ENCODE measurements around the gene TXNDC11.
A peak's percentile ranks its signal among the peaks of the same experiment; 100 is the strongest.

TXNDC11 gene

DNA sequence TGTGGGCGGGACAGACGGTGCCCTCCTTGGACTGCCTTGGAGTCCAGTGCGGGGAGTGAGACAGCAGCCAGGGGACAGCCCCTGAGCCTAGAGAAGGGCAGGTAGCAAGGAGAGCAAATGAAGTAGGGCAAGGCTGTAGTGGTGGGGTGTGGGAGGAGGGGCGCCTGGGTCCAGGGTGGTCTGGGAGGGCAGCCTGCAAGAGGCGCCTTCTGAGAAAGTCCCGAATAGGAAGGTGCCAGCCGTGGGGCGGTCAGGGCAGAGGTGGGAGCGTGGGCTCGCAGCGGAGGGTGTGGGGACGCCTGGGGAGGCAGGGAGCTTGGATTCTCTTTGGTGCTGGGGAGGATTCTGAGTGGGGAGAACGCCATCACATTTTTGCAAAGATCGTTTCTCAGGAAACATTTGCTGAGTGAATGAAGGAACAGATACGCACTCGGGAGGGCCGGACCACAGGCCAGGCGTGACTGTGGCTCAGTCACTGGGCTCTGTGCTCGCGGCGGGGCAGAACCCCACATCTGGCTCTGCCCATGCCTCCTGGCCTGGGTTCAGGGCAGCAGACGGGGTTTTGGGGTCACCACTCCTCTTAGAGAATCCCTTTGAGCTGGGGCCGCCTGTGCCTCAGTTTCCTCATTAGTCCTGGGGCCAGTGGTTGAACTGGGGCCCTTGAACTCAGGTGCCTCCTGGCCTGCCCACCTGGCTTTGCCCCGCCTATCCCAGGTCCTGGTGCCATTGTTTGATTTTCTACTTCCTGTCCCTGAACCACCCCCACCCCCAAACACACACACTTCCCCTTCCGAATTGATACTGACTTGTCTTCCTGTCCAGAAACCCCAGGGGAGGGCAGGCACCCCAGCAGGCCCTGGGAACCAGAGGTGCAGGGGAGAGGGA, 70.2 kb downstream of the TXNDC11 start:
- no peak for DNase-seq

DNA sequence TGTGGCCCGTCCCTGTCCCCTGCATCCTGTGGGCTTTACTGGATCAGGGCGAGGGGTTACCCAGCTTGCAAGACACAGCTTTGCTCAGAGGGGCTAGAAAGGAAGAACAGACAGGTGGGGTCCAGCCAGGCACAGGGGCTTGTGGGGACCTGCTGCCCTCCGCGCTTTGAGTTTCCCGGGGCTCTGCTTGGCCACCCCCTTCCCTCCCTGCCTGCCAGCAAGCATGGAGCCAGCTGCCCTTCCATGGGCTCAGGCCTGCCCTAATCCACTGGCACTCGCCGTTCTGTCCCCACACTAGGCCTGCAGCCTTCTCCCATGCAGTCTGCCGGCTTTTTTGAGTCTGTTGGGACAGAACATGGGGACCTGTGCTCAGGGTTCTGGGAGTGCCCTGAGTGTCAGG, 71.0 kb downstream of the TXNDC11 start:
- DNase-seq = no peak

- no peak for DNase-seq
Measured at GRCh38 chr16:11671271-11671670, 71.4 kb downstream of the TXNDC11 start.

- DNase-seq = no peak
Measured at GRCh38 chr16:11670171-11671131, 72.2 kb downstream of the TXNDC11 start.

DNA sequence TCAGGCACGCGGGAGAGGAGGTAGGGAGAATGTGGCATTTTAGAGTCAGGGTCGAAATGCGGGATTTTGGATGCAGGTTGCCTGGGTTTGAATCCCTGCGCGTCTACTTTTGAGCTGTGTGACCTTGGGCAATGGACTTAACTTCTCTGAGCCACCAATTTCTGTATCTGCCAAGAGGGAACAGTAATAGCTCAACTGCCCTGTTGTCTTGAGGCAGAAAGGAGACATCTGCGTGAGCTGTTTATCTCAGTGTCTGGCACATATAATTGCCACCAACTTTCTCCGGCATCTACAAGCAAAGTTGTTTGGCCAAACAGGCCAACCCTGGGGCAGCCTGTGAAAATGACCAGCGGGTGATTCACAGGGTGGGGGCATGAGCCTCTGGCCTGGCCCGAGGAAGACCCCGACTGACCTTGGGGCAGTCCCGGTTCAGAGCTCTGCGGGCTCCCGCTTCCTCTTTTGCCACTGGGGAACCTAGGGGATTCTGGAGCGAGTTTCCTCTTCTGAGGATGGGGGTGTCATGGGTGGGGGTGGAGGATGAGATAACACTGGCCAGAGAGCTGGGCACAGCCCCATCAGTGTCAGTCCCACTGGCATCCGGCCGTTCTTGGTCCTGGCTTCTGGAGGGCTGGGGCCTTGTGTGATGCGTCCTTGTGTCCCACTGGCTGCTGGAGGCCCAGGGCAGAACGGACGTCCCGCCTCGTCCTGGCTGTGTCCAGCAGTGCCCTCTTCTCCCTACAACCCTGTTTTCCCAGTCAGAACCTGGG, 73.1 kb downstream of the TXNDC11 start:
- DNase-seq = no peak

- peak; percentile 72 for DNase-seq
Measured at GRCh38 chr16:11668623-11669379, 73.9 kb downstream of the TXNDC11 start.

- peak; percentile 95 for DNase-seq
Measured at GRCh38 chr16:11667824-11668622, 74.6 kb downstream of the TXNDC11 start, which contains the start of gene SNN. TSS of gene SNN (plus strand) at chr16:11668455. CDS start at chr16:11676060, 7,605 bp downstream.

GRCh38 chr16:11667221-11667823, 75.3 kb downstream of the TXNDC11 start:
- DNase-seq = no peak

GRCh38 chr16:11666103-11667055, 76.3 kb downstream of the TXNDC11 start:
- no peak for DNase-seq

DNA sequence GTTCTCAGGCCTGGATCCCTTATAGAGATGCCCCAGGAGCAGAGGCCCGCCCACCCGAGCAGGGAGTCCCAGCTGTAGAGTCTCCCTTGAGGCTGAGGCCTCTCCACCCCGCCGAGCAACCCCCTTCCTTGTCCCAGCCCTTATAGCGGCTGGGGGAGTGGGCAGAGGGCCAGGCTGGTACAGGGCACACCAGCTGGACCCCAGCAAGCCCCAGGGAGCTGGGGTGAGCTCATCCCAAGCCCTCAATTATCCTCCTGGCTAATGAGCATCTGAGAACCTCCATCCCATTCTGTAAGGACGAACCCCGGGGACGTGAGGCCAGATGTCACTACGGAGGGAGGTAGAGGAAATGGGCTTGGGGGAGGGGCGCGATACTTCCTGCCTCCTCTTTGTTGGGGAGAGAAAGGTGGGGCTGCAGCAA, 77.6 kb downstream of the TXNDC11 start:
- DNase-seq = peak; percentile 75

GRCh38 chr16:11662582-11662981, 80.1 kb downstream of the TXNDC11 start:
- DNase-seq = no peak

DNA sequence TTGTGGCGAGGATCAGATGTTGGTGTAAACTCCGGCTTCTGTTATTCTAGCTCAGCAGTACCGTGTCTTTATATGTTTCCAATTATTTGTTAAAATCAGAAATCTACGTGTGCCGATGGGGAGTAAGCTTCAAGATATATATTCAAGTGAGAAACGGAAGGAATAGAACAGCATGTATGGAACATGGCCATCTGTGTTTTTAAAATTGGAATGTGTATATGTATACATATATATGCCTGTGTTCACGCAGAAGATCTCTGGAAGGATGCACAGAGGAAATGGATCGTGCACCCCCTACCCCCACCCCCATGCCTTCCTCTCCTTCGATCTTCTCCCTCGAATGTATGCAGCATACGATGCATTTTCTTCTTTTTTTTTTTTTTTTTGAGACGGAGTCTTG, 82.1 kb downstream of the TXNDC11 start:
- no peak for DNase-seq

- no peak for DNase-seq
Measured at GRCh38 chr16:11658896-11659708, 83.6 kb downstream of the TXNDC11 start.

GRCh38 chr16:11657556-11657955, 85.1 kb downstream of the TXNDC11 start:
- DNase-seq = no peak

DNA sequence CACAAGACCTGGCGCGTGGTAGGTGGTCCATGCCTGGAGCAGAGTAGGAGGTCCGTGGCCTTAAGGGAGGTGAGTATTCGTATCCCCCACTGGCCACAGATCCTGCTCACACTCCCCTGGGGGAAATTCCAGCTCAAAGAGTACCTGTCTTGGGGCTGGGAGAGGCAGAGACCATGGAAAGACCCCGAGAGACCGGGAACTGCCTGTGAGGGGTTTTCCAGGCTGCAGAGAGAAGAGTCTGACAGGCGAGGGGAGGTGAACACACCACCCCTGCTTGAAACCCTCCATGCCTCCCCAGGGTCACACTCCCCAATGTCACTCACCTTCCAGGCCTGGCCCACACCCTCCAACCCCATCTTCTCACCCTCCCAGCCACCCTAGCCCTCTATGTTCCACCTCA, 87.0 kb downstream of the TXNDC11 start:
- DNase-seq = no peak

DNA sequence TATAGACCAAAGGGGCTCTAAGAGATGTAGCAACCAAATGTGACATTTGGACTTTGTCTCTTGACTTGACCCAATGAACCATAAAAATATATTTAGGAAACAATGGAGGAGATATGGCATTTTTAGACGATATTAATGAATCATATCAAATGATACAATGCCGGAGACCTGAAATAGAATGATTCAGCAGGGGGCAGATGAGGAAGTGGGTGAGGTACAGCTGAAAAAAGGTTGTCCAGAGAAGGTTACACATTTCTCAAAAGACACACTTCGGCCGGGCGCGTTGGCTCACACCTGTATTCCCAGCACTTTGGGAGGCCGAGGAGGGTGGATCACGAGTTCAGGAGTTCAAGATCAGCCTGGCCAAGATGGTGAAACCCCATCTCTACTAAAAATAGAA, 90.9 kb downstream of the TXNDC11 start:
- DNase-seq = no peak

- DNase-seq = no peak
Measured at GRCh38 chr16:11650641-11651591, 91.7 kb downstream of the TXNDC11 start.
